GM12878 (cell line): ENCODE results near the gene SMARCC2. TPM values are rescaled to one million over a fixed set of nuclear protein-coding genes. Genes with fewer than 3 reads are reported as not detected.

Source experiments
- ATAC-seq: fragments of 200-7000 bp; cut with Tn5 transposase; 3 replicates; pipeline ENCODE4 v1.9.1; 2020; ENCODE audit warnings: mild to moderate bottlenecking, moderate library complexity
- BruUV-seq: library from RNA; stranded (reverse); fragments of 400-500 nt; replicated peaks from 2 replicates; lab custom pipeline; 2021; lab: Mats Ljungman, UMichigan
- CTCF ChIA-PET: fragments of 300-600 bp; sonication (Branson Sonifier 250); formaldehyde crosslinking; extraction: SDS; loops from one replicate; lab custom pipeline; 2021; ENCODE audit warnings: inconsistent platforms; lab: Yijun Ruan, JAX
- POLR2A ChIA-PET: fragments of 350-600 bp; formaldehyde crosslinking; extraction: SDS; loops from one replicate; lab custom pipeline; 2021; ENCODE audit warnings: inconsistent platforms; lab: Charles Lee
- RAD21 ChIA-PET: fragments of 300-600 bp; sonication (Branson Sonifier 250); formaldehyde crosslinking; loops from one replicate; lab custom pipeline; 2023; ENCODE audit warnings: antibody characterized with exemption; ENCODE audit not compliant: unreplicated experiment; lab: Charles Lee
- SMC1A ChIA-PET: fragments of 300-600 bp; sonication (Branson Sonifier 250); formaldehyde crosslinking; loops from one replicate; lab custom pipeline; 2023; ENCODE audit not compliant: unreplicated experiment, uncharacterized antibody; lab: Charles Lee
- DNase-seq: peaks from one replicate; pipeline ENCODE4 v3.0.0-alpha.2; 2011; ENCODE audit warnings: low read depth, low spot score
- FAIRE-seq: peaks from 3 replicates; lab custom pipeline; 2011; peaks lifted over from hg19 to GRCh38; lab: Jason Lieb, UNC
- H2AFZ ChIP-seq: 2 replicates; pipeline ENCODE4 v1.6.0; 2011; ENCODE audit warnings: low read depth, low read length, control low read depth; ENCODE audit not compliant: control insufficient read depth
- H3K27ac ChIP-seq: 2 replicates; pipeline ENCODE4 v1.5.1; 2011; ENCODE audit warnings: control low read depth; ENCODE audit not compliant: control insufficient read depth, insufficient read depth
- H3K27me3 ChIP-seq, 2 experiments: replicated peaks in 1 of 2; 2 replicates each; pipeline versions ENCODE4 v1.6.0 to v1.6.1; 2011; ENCODE audit warnings: low read length in 1 of 2; ENCODE audit not compliant: control insufficient read depth in 2 of 2, insufficient read depth in 2 of 2
- H3K36me3 ChIP-seq, 2 experiments: 2 replicates each; pipeline ENCODE4 v1.5.1; 2011; ENCODE audit warnings: low read length in 1 of 2; ENCODE audit not compliant: control insufficient read depth in 2 of 2, insufficient read depth in 2 of 2
- H3K4me1 ChIP-seq: 2 replicates; pipeline ENCODE4 v1.6.1; 2011; ENCODE audit warnings: mild to moderate bottlenecking, low read length, moderate library complexity, mixed read lengths; ENCODE audit not compliant: control insufficient read depth, insufficient read depth
- H3K4me2 ChIP-seq: 2 replicates; pipeline ENCODE4 v1.6.0; 2011; ENCODE audit warnings: control low read depth; ENCODE audit not compliant: control insufficient read depth, insufficient read depth
- H3K4me3 ChIP-seq: fragments of 200-600 bp; sonication (generic); 2 replicates; pipeline ENCODE4 v1.5.1; 2016
- H3K79me2 ChIP-seq: 2 replicates; pipeline ENCODE4 v1.6.0; 2011; ENCODE audit warnings: low read length; ENCODE audit not compliant: control insufficient read depth, insufficient read depth
- H3K9ac ChIP-seq: 2 replicates; pipeline ENCODE4 v1.8.0; 2011; ENCODE audit warnings: low read length, control low read depth, mixed read lengths; ENCODE audit not compliant: control insufficient read depth, insufficient read depth
- H3K9me3 ChIP-seq: replicated peaks from 3 replicates; pipeline ENCODE4 v1.5.1; 2011; ENCODE audit warnings: mild to moderate bottlenecking, low read length; ENCODE audit not compliant: control insufficient read depth, insufficient read depth
- H4K20me1 ChIP-seq: 2 replicates; pipeline ENCODE4 v1.6.0; 2011; ENCODE audit not compliant: control insufficient read depth, insufficient read depth
- BACH1 ChIP-seq: fragments of 450-650 bp; IDR thresholded peaks from 2 replicates; pipeline ENCODE4 v1.6.1; 2017; ENCODE audit warnings: mild to moderate bottlenecking, borderline replicate concordance
- EZH2 ChIP-seq: IDR thresholded peaks from 2 replicates; pipeline ENCODE4 v1.6.1; 2012; ENCODE audit warnings: low read depth, mild to moderate bottlenecking, control low read depth, inconsistent platforms, low read length, borderline replicate concordance; ENCODE audit not compliant: control insufficient read depth
- HDAC2 ChIP-seq: fragments of 200-600 bp; sonication (generic); IDR thresholded peaks from 2 replicates; pipeline ENCODE4 v1.6.1; 2017
- HSF1 ChIP-seq: fragments of 150-350 bp; IDR thresholded peaks from 2 replicates; pipeline ENCODE4 v1.6.1; 2014; ENCODE audit warnings: mild to moderate bottlenecking, low read depth, low read length
- KLF5 ChIP-seq: fragments of 450-650 bp; IDR thresholded peaks from 2 replicates; pipeline ENCODE4 v1.6.1; 2014; ENCODE audit warnings: mild to moderate bottlenecking; ENCODE audit not compliant: partially characterized antibody
- MEF2A ChIP-seq: IDR thresholded peaks from 2 replicates; pipeline ENCODE4 v1.6.1; 2011; ENCODE audit warnings: low read depth, mild to moderate bottlenecking, low read length, moderate library complexity; ENCODE audit not compliant: insufficient read depth
- MLLT1 ChIP-seq: fragments of 450-650 bp; IDR thresholded peaks from 2 replicates; pipeline ENCODE4 v1.6.1; 2016; ENCODE audit warnings: mild to moderate bottlenecking
- POLR2AphosphoS5 ChIP-seq: IDR thresholded peaks from 2 replicates; pipeline ENCODE4 v1.6.1; 2011; ENCODE audit warnings: mild to moderate bottlenecking, low read length, inconsistent platforms
- POU2F2 ChIP-seq: IDR thresholded peaks from 3 replicates; pipeline ENCODE4 v1.6.1; 2011; ENCODE audit warnings: low read depth, mild to moderate bottlenecking, low read length, borderline replicate concordance
- RB1 ChIP-seq: fragments of 450-650 bp; formaldehyde crosslinking; IDR thresholded peaks from 2 replicates; pipeline ENCODE4 v1.6.1; 2017; ENCODE audit warnings: mild to moderate bottlenecking, borderline replicate concordance
- SIX5 ChIP-seq: IDR thresholded peaks from 2 replicates; pipeline ENCODE4 v1.6.1; 2011; ENCODE audit warnings: mild to moderate bottlenecking, low read depth, low read length, moderate library complexity; ENCODE audit not compliant: severe bottlenecking
- SPI1 ChIP-seq: IDR thresholded peaks from 2 replicates; pipeline ENCODE4 v1.6.1; 2011; ENCODE audit warnings: low read depth, mild to moderate bottlenecking, low read length, moderate library complexity, borderline replicate concordance; ENCODE audit not compliant: insufficient read depth
- TBL1XR1 ChIP-seq: IDR thresholded peaks from 2 replicates; pipeline ENCODE4 v1.6.1; 2012; ENCODE audit warnings: low read depth, low read length, improper control_type of control experiment
- TCF3 ChIP-seq: IDR thresholded peaks from 2 replicates; pipeline ENCODE4 v1.6.1; 2012; ENCODE audit warnings: low read depth, mild to moderate bottlenecking, low read length, borderline replicate concordance; ENCODE audit not compliant: insufficient read depth
- ZNF622 ChIP-seq: fragments of 450-650 bp; IDR thresholded peaks from 2 replicates; pipeline ENCODE4 v1.6.1; 2017; ENCODE audit warnings: mild to moderate bottlenecking, inconsistent platforms
- WGBS: methylation state at CpG from one replicate; pipeline ENCODE4 v1.1.6; 2016; ENCODE audit warnings: low lambda C conversion rate; ENCODE audit not compliant: insufficient replicate concordance, insufficient coverage; ENCODE audit errors: missing lambda C conversion rate; 5-methylcytosine and 5-hydroxymethylcytosine counted together
- in situ Hi-C: fragments of 300-500 bp; cut with MboI; formaldehyde crosslinking; loops from 9 replicates; pipeline ENCODE4 v1.14.3; 2018; ENCODE audit warnings: mixed read lengths
- intact Hi-C: fragments of 100-400 bp; cut with micrococcal nuclease; formaldehyde crosslinking; loops from one replicate; pipeline ENCODE4 v1.14.2; 2022; ENCODE audit not compliant: unreplicated experiment
- polyA plus RNA-seq, 11 experiments: library from polyadenylated mRNA; depleted of rRNA in 4 of 11; unstranded in 6 of 11; stranded (reverse) in 5 of 11; fragments of >200 nt; fragmentation: Nextera tagmentation in 4 of 11; fragmentation: Illumina TruSeq in 1 of 11; extraction: Ambion mirVana in 4 of 11; extraction: Trizol in 1 of 11; gene quantifications; 1 replicate in 1 of 11; 2 replicates in 10 of 11; pipeline versions ENCODE4 v1.2.1 to v1.2.3, GENCODE V29; 2011 to 2016; ENCODE audit warnings: inconsistent platforms in 2 of 11, missing spikeins in 2 of 11, low read depth in 1 of 11
- total RNA-seq, 4 experiments: library from RNA; depleted of rRNA in 3 of 4; stranded (reverse); fragments of >200 nt in 3 of 4; fragmentation: Illumina TruSeq in 1 of 4; extraction: Trizol in 1 of 4; gene quantifications; 2 replicates each; pipeline versions ENCODE4 v1.2.1 to v1.2.3, GENCODE V29; 2013 to 2021

Gene SMARCC2
- total and polyA plus RNA-seq, 10 of the 15 experiments (the other 5 are each of a cell fraction or from before 2014, with no cell fraction given): 13.6 to 71.2 (median 42.3) TPM

- WGBS: 79% methylated on average over 4 of the region's 4 CpGs
- no peak for DNase-seq
- no TSS peak for BruUV-seq
- RAD21 ChIA-PET: no interaction called here
- peaks cover 0 to 2% of the 10 kb centered on the region in 2 experiments; a peak in 1 of 4 replicates for H3K36me3 ChIP-seq
- TF ChIP-seq ZNF622: no peak
- TF ChIP-seq HDAC2: no peak
- TF ChIP-seq BACH1: no peak
- no peak for TF ChIP-seq POU2F2
- TF ChIP-seq MEF2A: no peak
- TF ChIP-seq HSF1: no peak
- TF ChIP-seq SPI1: peak; percentile 19; the same call in 1 of the 2 replicates
- TF ChIP-seq KLF5: no peak
- no peak for TF ChIP-seq RB1
- TF ChIP-seq SIX5: no peak
- TF ChIP-seq MLLT1: peak; percentile 69; the same call in 1 of the 2 replicates
- no peak for TF ChIP-seq TCF3
- no peak for TF ChIP-seq TBL1XR1
- no peak for TF ChIP-seq POLR2AphosphoS5
- no peak for TF ChIP-seq EZH2
- no peaks in the 10 kb centered on the region for H4K20me1 ChIP-seq
- peaks cover 3% of the 10 kb centered on the region for H3K79me2 ChIP-seq
- no peak within 1 kb of the TSS for H3K4me2 ChIP-seq
- in situ Hi-C loops (no loop called here), intact Hi-C loops (no loop called here)
- SMC1A ChIA-PET: no interaction called here
- FAIRE-seq: no peak
- no peak within 1 kb of the TSS for H3K27ac ChIP-seq
- POLR2A ChIA-PET: no interaction called here
- no peak within 1 kb of the TSS for H3K9ac ChIP-seq
- no peaks in the 10 kb centered on the region for H3K4me1 ChIP-seq
- H3K27me3 ChIP-seq: no peaks in the 10 kb centered on the region
- no peak within 1 kb of the TSS for H2AFZ ChIP-seq
- ATAC-seq: no peak
- CTCF ChIA-PET: interaction anchor here (0.6 kb wide), 1 partner anchor 234 kb away, joined by 3 read pairs; no protein-coding TSS in a partner anchor
- H3K4me3 ChIP-seq: no peak within 1 kb of the TSS
- H3K9me3 ChIP-seq: no peaks in the 10 kb centered on the region
These were observed 40.7 kb upstream of the SMARCC2 start, which contains the start of gene SLC39A5 for GRCh38 chr12:56229916-56230431. SLC39A5 (plus strand) TSS chr12:56230051; CDS start chr12:56231275, 1,224 bp downstream.
